ENCODE data around the gene CSNK1D. TPM values are rescaled to one million over a fixed set of nuclear protein-coding genes. Genes with fewer than 3 reads are reported as not detected.

Gene CSNK1D
- total and polyA plus RNA-seq, 10 of the 15 experiments (the other 5 are each of a cell fraction or from before 2014, with no cell fraction given), result 5.7 to 105 (median 58.1) TPM

DNA sequence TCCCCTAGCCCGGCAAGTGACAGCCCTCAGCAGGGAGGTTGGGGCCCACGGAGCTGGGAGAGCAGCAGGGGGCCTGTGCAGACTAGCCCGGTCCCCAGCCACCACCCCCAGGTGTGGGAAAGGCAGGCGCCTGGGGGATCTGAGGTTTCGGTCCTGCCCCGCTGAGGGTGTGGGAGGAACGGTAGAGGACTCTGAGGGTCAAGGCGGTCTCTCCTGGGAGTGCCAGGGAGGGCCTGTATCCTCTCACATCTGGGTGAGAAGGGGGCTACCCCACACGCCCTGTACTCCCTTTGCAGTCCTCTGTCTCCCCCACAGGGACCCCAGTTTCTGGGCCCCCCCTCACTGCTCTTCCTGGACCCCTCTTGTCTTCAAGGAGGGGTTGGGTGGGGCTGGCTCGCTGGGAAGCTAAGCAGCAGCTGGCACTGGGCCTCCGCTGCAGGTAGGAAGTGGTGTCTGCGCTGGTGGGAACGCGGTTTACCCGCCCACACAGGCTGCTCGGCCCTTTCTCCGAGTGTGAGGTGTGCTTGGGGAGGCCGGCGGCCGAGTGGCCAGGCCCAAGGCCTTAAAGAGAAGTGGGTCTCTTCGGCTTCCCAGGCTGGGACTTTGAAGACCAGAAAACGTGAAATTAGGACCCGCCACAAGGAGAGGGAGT, 28.5 kb upstream of the CSNK1D start (continued):
- TF ChIP-seq NR2C2 (IDR thresholded peaks at IDR 0.05; ENCODE audit: borderline replicate concordance, control insufficient read depth, insufficient read length, low read depth) (no peak), HCFC1 (IDR thresholded peaks at IDR 0.05; ENCODE audit: low read length) (no peak), PAX8 (IDR thresholded peaks at IDR 0.05) (no peak), ZBTB33 (IDR thresholded peaks at IDR 0.05) (no peak)

DNA sequence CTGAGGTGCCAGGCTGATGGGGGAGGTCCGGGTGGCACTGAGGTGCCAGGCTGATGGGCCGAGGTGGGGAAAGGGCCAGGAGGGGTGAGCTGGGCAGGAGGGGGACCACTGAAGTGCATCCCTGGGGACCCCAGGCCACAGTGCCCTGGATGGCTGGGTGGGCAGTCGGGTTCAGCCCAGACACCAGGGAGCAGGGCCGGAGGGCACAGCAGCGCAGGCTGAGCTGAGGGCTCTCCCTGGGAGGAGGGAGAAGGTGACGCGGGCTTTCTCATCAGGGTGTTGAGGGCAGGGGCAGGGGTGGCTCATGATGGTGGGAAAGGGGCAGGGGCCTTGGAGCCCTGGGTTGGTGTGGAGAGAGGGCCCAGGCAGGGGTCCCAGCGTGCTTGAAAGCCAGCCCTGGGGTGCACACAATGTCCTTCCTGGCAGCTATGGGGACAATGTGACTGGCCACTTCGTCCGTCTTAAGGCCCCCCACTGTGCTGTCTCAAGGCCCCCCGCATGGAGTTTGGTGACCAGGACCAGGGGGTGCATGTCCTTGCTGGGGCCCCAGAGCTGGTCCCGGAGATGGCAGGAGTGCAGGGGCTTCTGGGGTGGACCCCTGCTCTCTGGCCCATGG, 27.9 kb upstream of the CSNK1D start:
- Histone ChIP-seq H3K27ac (ENCODE audit: control insufficient read depth, insufficient read depth) (no peak overlapping the region), H3K79me2 (ENCODE audit: control insufficient read depth, insufficient read depth, low read length) (no peaks in the 10 kb centered on the region), H4K20me1 (ENCODE audit: control insufficient read depth, insufficient read depth) (no peaks in the 10 kb centered on the region), H3K4me2 (ENCODE audit: control insufficient read depth, insufficient read depth) (peak overlapping the region; percentile 77), H3K36me3 (ENCODE audit: control insufficient read depth in 2 of 2, insufficient read depth in 2 of 2, low read length in 1 of 2) (no peaks in the 10 kb centered on the region), H3K4me1 (ENCODE audit: control insufficient read depth, insufficient read depth, low read length) (peaks cover 41% of the 10 kb centered on the region), H3K27me3 (replicated peaks in 1 of 2; ENCODE audit: control insufficient read depth in 2 of 2, insufficient read depth in 2 of 2, low read length in 1 of 2) (no peaks in the 10 kb centered on the region; a peak in 1 of 4 replicates), H2AFZ (ENCODE audit: control insufficient read depth, low read depth, low read length) (no peak overlapping the region; the same call in 1 of the 2 replicates), H3K9ac (ENCODE audit: control insufficient read depth, insufficient read depth, low read length) (peak overlapping the region; percentile 8; the same call in 1 of the 2 replicates), H3K4me3 (no peak overlapping the region), H3K9me3 (replicated peaks; ENCODE audit: control insufficient read depth, insufficient read depth, low read length) (no peaks in the 10 kb centered on the region)
- in situ Hi-C loops (cut with MboI), result no loop called here
- WGBS (ENCODE audit: insufficient coverage, insufficient replicate concordance, low lambda C conversion rate, missing lambda C conversion rate), result 68% methylated on average over 12 of the region's 12 CpGs
- ChIA-PET POLR2A (interaction anchor here (0.7 to 4.0 kb wide), 11 partner anchors 8 to 148 kb away, joined by 3 to 32 read pairs (median 5); partner anchors contain the start of genes CSNK1D and SLC16A3), RAD21 (ENCODE audit: unreplicated experiment) (interaction anchor here (0.9 to 7.9 kb wide), 15 partner anchors 9 to 96 kb away, joined by 3 to 77 read pairs (median 4); partner anchors contain the start of genes CD7, CSNK1D and SLC16A3), CTCF (interaction anchor here (0.7 to 8.7 kb wide), 19 partner anchors 8 to 270 kb away, joined by 3 to 94 read pairs (median 4); partner anchors contain the start of gene RAC3), SMC1A (ENCODE audit: uncharacterized antibody, unreplicated experiment) (interaction anchor here (0.7 to 5.1 kb wide), 9 partner anchors 10 to 96 kb away, joined by 3 to 42 read pairs (median 5); partner anchors contain the start of gene CD7)
- DNase-seq (ENCODE audit: low read depth, low spot score), result no peak
- no TSS peak for BruUV-seq (replicated peaks)
- no peak for FAIRE-seq
- intact Hi-C loops (cut with micrococcal nuclease; ENCODE audit: unreplicated experiment), result no loop called here
- ATAC-seq, result no peak
- TF ChIP-seq, protein P1, sequence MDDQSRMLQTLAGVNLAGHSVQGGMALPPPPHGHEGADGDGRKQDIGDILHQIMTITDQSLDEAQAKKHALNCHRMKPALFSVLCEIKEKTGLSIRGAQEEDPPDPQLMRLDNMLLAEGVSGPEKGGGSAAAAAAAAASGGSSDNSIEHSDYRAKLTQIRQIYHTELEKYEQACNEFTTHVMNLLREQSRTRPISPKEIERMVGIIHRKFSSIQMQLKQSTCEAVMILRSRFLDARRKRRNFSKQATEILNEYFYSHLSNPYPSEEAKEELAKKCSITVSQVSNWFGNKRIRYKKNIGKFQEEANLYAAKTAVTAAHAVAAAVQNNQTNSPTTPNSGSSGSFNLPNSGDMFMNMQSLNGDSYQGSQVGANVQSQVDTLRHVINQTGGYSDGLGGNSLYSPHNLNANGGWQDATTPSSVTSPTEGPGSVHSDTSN (IDR thresholded peaks at IDR 0.05; ENCODE audit: insufficient replicate concordance, low read depth, low read length), result no peak
- TF ChIP-seq RB1 (IDR thresholded peaks at IDR 0.05; ENCODE audit: borderline replicate concordance) (no peak), JUND (IDR thresholded peaks at IDR 0.05; ENCODE audit: low read depth, low read length) (no peak), RUNX3 (IDR thresholded peaks at IDR 0.05; ENCODE audit: low read length) (no peak), ZNF384 (IDR thresholded peaks at IDR 0.05; ENCODE audit: borderline replicate concordance, low read depth, low read length) (no peak), SMARCA5 (IDR thresholded peaks at IDR 0.05) (peak; percentile 81), RBBP5 (conservative IDR thresholded peaks at IDR 0.05) (no peak), USF1 (IDR thresholded peaks at IDR 0.05; ENCODE audit: borderline replicate concordance, extremely low read length, insufficient read depth, low read depth, low read length) (no peak), RCOR1 (conservative IDR thresholded peaks at IDR 0.05; ENCODE audit: low read depth, low read length) (no peak), SMC3 (IDR thresholded peaks at IDR 0.05; ENCODE audit: borderline replicate concordance, low read length) (no peak), CBX5 (IDR thresholded peaks at IDR 0.05; ENCODE audit: low read depth) (no peak)

Data from GM12878 (cell line).